Lung (tissue), 12 donors: Measurements from ENCODE around the gene BOD1L1. TPM values are rescaled to one million over a fixed set of nuclear protein-coding genes. Genes with fewer than 3 reads are reported as not detected.

Source experiments
- ATAC-seq: fragments of 200-7000 bp; cut with Tn5 transposase; one replicate; pipeline ENCODE4 v1.9.1; 2020; ENCODE audit warnings: moderate number of reproducible peaks; ENCODE audit not compliant: insufficient read depth, low FRiP score
- DNase-seq, 3 donors: peaks; one replicate each; pipeline ENCODE4 v3.0.0-alpha.2; 2013 to 2017
- H3K27ac ChIP-seq, 2 donors: one replicate each; pipeline ENCODE4 v1.5.1; 2013; ENCODE audit warnings: mild to moderate bottlenecking in 2 of 2, moderate library complexity in 2 of 2, control low read depth in 1 of 2, inconsistent platforms in 1 of 2, low read depth in 1 of 2, low read length in 1 of 2
- H3K27me3 ChIP-seq, 3 donors: one replicate each; pipeline ENCODE4 v1.5.1; 2013; ENCODE audit warnings: low read length in 2 of 3; ENCODE audit not compliant: control insufficient read depth in 3 of 3, insufficient read depth in 3 of 3
- H3K36me3 ChIP-seq, 4 donors: one replicate each; pipeline ENCODE4 v1.5.1; 2013; ENCODE audit warnings: low read length in 4 of 4, mild to moderate bottlenecking in 1 of 4, moderate library complexity in 1 of 4; ENCODE audit not compliant: control insufficient read depth in 4 of 4, insufficient read depth in 4 of 4
- H3K4me1 ChIP-seq, 5 donors: one replicate each; pipeline ENCODE4 v1.5.1; 2013; ENCODE audit warnings: low read length in 5 of 5, mild to moderate bottlenecking in 2 of 5, moderate library complexity in 1 of 5; ENCODE audit not compliant: control insufficient read depth in 5 of 5, insufficient read depth in 5 of 5
- H3K4me3 ChIP-seq: one replicate; pipeline ENCODE4 v1.5.1; 2013; ENCODE audit warnings: mild to moderate bottlenecking, control low read depth, moderate library complexity
- H3K9ac ChIP-seq, 2 donors: one replicate each; pipeline ENCODE4 v1.5.1; 2013; ENCODE audit warnings: low read length in 2 of 2, control low read depth in 1 of 2; ENCODE audit not compliant: insufficient read depth in 1 of 2
- H3K9me3 ChIP-seq, 4 donors: one replicate each; pipeline ENCODE4 v1.5.1; 2013; ENCODE audit warnings: low read length in 3 of 4, mild to moderate bottlenecking in 1 of 4, moderate library complexity in 1 of 4; ENCODE audit not compliant: control insufficient read depth in 4 of 4, insufficient read depth in 3 of 4
- CTCF ChIP-seq: IDR thresholded peaks from 2 replicates; pipeline ENCODE4 v1.5.1; 2012; ENCODE audit warnings: mild to moderate bottlenecking; ENCODE audit errors: control extremely low read depth, extremely low read depth
- WGBS, 2 donors: extraction: QIAGEN DNeasy Blood & Tissue Kit; methylation state at CpG; one replicate each; pipeline ENCODE4 v1.1.7; 2013; 5-methylcytosine and 5-hydroxymethylcytosine counted together
- polyA plus RNA-seq, 2 donors: library from polyadenylated mRNA; stranded (reverse); fragments of 200-250 nt; gene quantifications; one replicate each; pipeline ENCODE4 v1.2.1, GENCODE V29; 2013
- total RNA-seq, 2 donors: library from RNA; depleted of rRNA in 1 of 2; stranded (reverse); fragments of >200 nt in 1 of 2; gene quantifications; one replicate each; pipeline ENCODE4 v1.2.1, GENCODE V29; 2014 to 2021
- donor health status: control.
- donor health status: control.
- donor health status: Bipolar disorder and iron deficiency.
- donor health status: healthy.
- donor health status: DM: yes; HTN: yes; CAD: no.

BOD1L1 gene
- total and polyA plus RNA-seq, 4 donors = 8.5 to 83.9 (median 24.0) TPM

GRCh38 chr4:13555325-13555724 is 72.2 kb downstream of the BOD1L1 start:
- no peak for DNase-seq
- H3K27me3 ChIP-seq = peaks cover 0 to 11% (median 7%) of the 10 kb centered on the region in 3 donors
- H3K4me3 ChIP-seq = no peak overlapping the region
- no peak for ATAC-seq
- H3K4me1 ChIP-seq = no peaks in the 10 kb centered on the region
- WGBS, 2 donors = 83 to 84% methylated on average over 2 of the region's 2 CpGs
- peaks cover 0 to 3% (median 0%) of the 10 kb centered on the region in 4 donors for H3K9me3 ChIP-seq
- TF ChIP-seq CTCF = no peak
- no peaks in the 10 kb centered on the region for H3K36me3 ChIP-seq
- H3K27ac ChIP-seq = no peak overlapping the region
- H3K9ac ChIP-seq = no peak overlapping the region

- H3K27ac ChIP-seq = no peak overlapping the region
- TF ChIP-seq CTCF = no peak
- no peak overlapping the region for H3K4me3 ChIP-seq
- H3K36me3 ChIP-seq = no peaks in the 10 kb centered on the region
- H3K9me3 ChIP-seq = peaks cover 0 to 3% (median 0%) of the 10 kb centered on the region in 4 donors
- DNase-seq = no peak
- peaks cover 0 to 24% (median 22%) of the 10 kb centered on the region in 3 donors for H3K27me3 ChIP-seq
- H3K9ac ChIP-seq = no peak overlapping the region
- no peak for ATAC-seq
- WGBS, 2 donors = 78 to 84% methylated on average over 1 of the region's 1 CpG
- H3K4me1 ChIP-seq = peaks cover 0 to 5% (median 0%) of the 10 kb centered on the region in 5 donors
Measured at GRCh38 chr4:13553081-13553480, 74.4 kb downstream of the BOD1L1 start.

- Histone ChIP-seq H3K27ac (no peak overlapping the region), H3K4me3 (no peak overlapping the region), H3K36me3 (no peaks in the 10 kb centered on the region), H3K4me1 (peaks cover 0 to 20% (median 4%) of the 10 kb centered on the region in 5 donors), H3K9me3 (peaks cover 0 to 10% (median 2%) of the 10 kb centered on the region in 4 donors), H3K9ac (peak overlapping the region in 1 of 2 donors; percentile 59), H3K27me3 (peaks cover 6 to 49% (median 48%) of the 10 kb centered on the region in 3 donors)
- TF ChIP-seq CTCF = peak; percentile 76
- DNase-seq (peak; percentile 85 to 89 (median 88)), ATAC-seq (peak; percentile 47)
- 4% methylated on average over 21 of the region's 21 CpGs for WGBS, 2 donors
Measured at GRCh38 chr4:13548984-13549546, 78.5 kb downstream of the BOD1L1 start.
